Spleen (tissue), 11 donors: ENCODE results near the gene MYEOV. TPM values are rescaled to one million over a fixed set of nuclear protein-coding genes. Genes with fewer than 3 reads are reported as not detected.

Source experiments
- DNase-seq: peaks from one replicate; pipeline ENCODE4 v3.0.0-alpha.2; 2020
- H3K27ac ChIP-seq, 8 donors: fragments of 200-600 bp; sonication (generic) in 7 of 8; 1 replicate in 4 of 8; 2 replicates in 4 of 8; pipeline versions ENCODE4 v1.5.0 to v1.8.0; 2016 to 2021; ENCODE audit warnings: inconsistent platforms in 4 of 8, mild to moderate bottlenecking in 4 of 8, moderate library complexity in 1 of 8
- H3K27me3 ChIP-seq, 7 donors: fragments of 200-600 bp; sonication (generic) in 6 of 7; replicated peaks in 1 of 7; 1 replicate in 4 of 7; 2 replicates in 3 of 7; pipeline versions ENCODE4 v1.5.0 to v1.8.0; 2016 to 2021; ENCODE audit warnings: inconsistent platforms in 3 of 7, mild to moderate bottlenecking in 1 of 7
- H3K36me3 ChIP-seq, 6 donors: fragments of 200-600 bp; sonication (generic) in 5 of 6; 1 replicate in 4 of 6; 2 replicates in 2 of 6; pipeline versions ENCODE4 v1.5.0 to v1.8.0; 2016 to 2021; ENCODE audit warnings: inconsistent platforms in 2 of 6
- H3K4me1 ChIP-seq, 6 donors: fragments of 200-600 bp; sonication (generic) in 5 of 6; 1 replicate in 3 of 6; 2 replicates in 3 of 6; pipeline versions ENCODE4 v1.5.0 to v1.8.0; 2016 to 2021; ENCODE audit warnings: inconsistent platforms in 3 of 6
- H3K4me3 ChIP-seq, 8 donors: fragments of 200-600 bp; sonication (generic) in 7 of 8; 1 replicate in 4 of 8; 2 replicates in 4 of 8; pipeline versions ENCODE4 v1.5.0 to v1.8.0; 2016 to 2021; ENCODE audit warnings: inconsistent platforms in 4 of 8, mild to moderate bottlenecking in 4 of 8, moderate library complexity in 2 of 8
- H3K9me3 ChIP-seq, 8 donors: fragments of 200-600 bp; sonication (generic) in 7 of 8; 1 replicate in 4 of 8; 2 replicates in 4 of 8; pipeline versions ENCODE4 v1.5.0 to v1.8.0; 2016 to 2021; ENCODE audit warnings: inconsistent platforms in 4 of 8
- POLR2A ChIP-seq, 3 donors: fragments of 450-650 bp; IDR thresholded peaks; one replicate each; pipeline ENCODE4 v1.5.1; 2017; ENCODE audit warnings: antibody characterized with exemption in 3 of 3, mild to moderate bottlenecking in 1 of 3
- POLR2AphosphoS5 ChIP-seq, 3 donors: sonication (generic); formaldehyde crosslinking; IDR thresholded peaks; one replicate each; pipeline ENCODE4 v1.5.1; 2017; ENCODE audit warnings: antibody characterized with exemption in 3 of 3
- WGBS, 5 donors: extraction: QIAGEN DNeasy Blood & Tissue Kit in 3 of 5; methylation state at CpG; one replicate each; pipeline versions ENCODE4 v1.1.5 to v1.1.7; 2013 to 2018; 5-methylcytosine and 5-hydroxymethylcytosine counted together
- intact Hi-C: fragments of 100-400 bp; cut with DNase I; formaldehyde crosslinking; loops from one replicate; pipeline ENCODE4 v1.15.0; 2023; ENCODE audit warnings: low total_unique reads
- polyA plus RNA-seq, 3 donors: library from polyadenylated mRNA; stranded (reverse); fragments of 200-250 nt; gene quantifications; one replicate each; pipeline ENCODE4 v1.2.1, GENCODE V29; 2013
- total RNA-seq, 7 donors: library from RNA; depleted of rRNA in 3 of 7; stranded (reverse); fragments of >200 nt in 3 of 7; fragmentation: NEBNext Ultra II Directional in 4 of 7; extraction: Animal tissue kit (Norgen Biotek cat#: 25700) in 4 of 7; gene quantifications; one replicate each; pipeline versions ENCODE4 v1.1.0 to v1.2.1, GENCODE V29; 2016 to 2021
- TF ChIP-seq, protein P1 (sequence below), 11 experiments: fragments of 200-600 bp in 7 of 11; fragments of 450-650 bp in 4 of 11; sonication (generic) in 4 of 11; IDR thresholded peaks in 8 of 11; conservative IDR thresholded peaks in 3 of 11; 1 replicate in 7 of 11; 2 replicates in 4 of 11; pipeline versions ENCODE4 v1.4.0 to v1.8.0; 2016 to 2021; ENCODE audit warnings: antibody characterized with exemption in 11 of 11, inconsistent platforms in 4 of 11, mild to moderate bottlenecking in 1 of 11
- donor health status: healthy with polysubstance abuse.
- donor health status: DM: no; HTN: no; CAD: no; lungs with moderate emphysema.
- donor health status: DM: no; HTN: no; CAD: no.
- donor health status: Bipolar disorder and iron deficiency.
- donor health status: healthy.
- donor health status: DM: no; HTN: no; CAD: no.
- donor health status: DM: yes; HTN: yes; CAD: no.

Gene MYEOV
- total and polyA plus RNA-seq, 10 donors, result 0.06 to 1.4 (median 0.47) TPM; not detected in 2

DNA sequence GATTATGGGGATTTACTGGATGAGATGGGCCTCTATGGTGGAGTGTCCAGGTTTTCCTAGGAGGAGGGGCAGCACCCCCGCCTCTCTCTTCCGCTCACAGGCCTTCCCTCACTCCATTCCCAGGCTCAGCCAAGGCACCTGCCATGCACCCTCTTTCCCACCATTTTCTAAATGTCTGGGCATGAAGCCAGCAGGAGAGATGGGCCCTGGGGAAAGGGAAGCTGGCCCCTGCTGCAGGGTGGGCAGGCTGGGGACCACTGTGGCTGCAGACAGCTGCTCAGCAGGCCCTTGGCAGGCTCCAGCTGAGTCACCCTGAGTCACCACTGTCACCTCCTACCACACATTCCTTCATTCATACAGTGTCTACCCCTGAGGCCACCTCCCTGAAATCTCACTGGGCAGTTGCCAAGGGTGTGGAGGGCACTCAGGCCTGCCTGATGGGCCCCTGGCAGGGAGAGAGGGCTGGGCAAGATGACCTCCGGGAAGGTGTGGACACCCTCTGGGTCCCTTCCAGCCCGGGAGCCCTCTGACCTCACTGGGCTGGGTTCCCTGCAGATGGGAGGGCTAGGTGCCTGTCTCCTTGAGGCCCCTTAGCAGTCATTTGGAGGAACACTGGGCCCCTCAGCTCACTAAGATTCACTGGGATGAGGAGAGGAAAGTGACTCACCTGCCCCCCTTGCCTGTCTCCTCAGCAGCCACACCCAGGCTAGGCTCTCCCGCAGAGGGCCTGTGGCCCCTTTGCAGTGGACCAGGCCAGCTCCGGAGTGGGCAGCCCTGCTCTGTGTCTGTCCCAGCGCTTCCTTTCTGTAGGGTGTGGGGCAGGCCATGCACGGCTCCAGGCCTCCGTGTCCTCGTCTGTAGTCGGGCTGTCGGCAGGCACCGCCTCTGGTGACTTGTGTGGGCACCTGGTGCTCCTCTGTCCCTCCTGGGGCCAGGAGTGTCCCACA lies 7.8 kb downstream of the MYEOV start:
- WGBS, 5 donors, result 79 to 96% (median 90%) methylated on average over 6 to 13 of the region's 13 CpGs
- no peak for DNase-seq

DNA sequence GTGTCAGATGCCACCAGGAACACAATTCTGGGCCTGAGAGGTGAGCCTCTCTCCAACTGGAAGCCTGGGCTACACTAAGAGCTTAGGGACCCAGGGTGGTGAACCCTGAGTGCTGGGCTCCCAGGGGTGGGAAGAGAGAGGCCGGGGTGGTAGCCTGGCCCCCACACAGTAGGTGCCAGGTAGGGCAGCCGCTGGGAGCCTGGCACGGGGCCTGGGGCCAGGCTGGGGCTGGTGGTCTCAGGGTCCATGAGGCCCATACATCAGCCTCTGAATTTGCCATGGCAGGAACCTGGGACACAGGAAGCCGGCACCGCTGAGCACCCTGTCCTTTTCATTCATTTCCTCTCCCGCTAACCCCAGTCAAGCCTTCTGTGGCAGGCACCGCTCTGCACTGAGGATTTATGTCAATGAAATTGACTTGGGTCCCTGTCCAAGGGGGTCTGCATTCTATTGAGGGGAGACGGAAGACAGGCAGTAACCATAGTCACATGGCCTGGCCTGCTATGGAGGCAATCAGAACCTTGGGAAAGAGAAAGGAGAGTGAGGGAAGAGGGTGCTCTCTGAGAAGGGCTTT lies 8.6 kb downstream of the MYEOV start:
- Histone ChIP-seq H3K9me3 (no peaks in the 10 kb centered on the region), H3K36me3 (no peaks in the 10 kb centered on the region), H3K27me3 (no peaks in the 10 kb centered on the region), H3K4me3 (no peak overlapping the region), H3K4me1 (peaks cover 18 to 66% (median 43%) of the 10 kb centered on the region in 6 donors), H3K27ac (no peak overlapping the region)
- 86 to 93% (median 88%) methylated on average over 6 to 8 of the region's 8 CpGs for WGBS, 5 donors
- intact Hi-C loops, result no loop called here
- no peak for DNase-seq
- TF ChIP-seq POLR2AphosphoS5 (IDR thresholded peaks at IDR 0.05) (no peak), POLR2A (IDR thresholded peaks at IDR 0.05) (no peak)
- TF ChIP-seq, protein P1, sequence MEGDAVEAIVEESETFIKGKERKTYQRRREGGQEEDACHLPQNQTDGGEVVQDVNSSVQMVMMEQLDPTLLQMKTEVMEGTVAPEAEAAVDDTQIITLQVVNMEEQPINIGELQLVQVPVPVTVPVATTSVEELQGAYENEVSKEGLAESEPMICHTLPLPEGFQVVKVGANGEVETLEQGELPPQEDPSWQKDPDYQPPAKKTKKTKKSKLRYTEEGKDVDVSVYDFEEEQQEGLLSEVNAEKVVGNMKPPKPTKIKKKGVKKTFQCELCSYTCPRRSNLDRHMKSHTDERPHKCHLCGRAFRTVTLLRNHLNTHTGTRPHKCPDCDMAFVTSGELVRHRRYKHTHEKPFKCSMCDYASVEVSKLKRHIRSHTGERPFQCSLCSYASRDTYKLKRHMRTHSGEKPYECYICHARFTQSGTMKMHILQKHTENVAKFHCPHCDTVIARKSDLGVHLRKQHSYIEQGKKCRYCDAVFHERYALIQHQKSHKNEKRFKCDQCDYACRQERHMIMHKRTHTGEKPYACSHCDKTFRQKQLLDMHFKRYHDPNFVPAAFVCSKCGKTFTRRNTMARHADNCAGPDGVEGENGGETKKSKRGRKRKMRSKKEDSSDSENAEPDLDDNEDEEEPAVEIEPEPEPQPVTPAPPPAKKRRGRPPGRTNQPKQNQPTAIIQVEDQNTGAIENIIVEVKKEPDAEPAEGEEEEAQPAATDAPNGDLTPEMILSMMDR (IDR thresholded peaks at IDR 0.05 in 8 of 11, conservative IDR thresholded peaks at IDR 0.05 in 3 of 11), result no peak

More for the DNA sequence above, 7.8 kb downstream of the MYEOV start:
- intact Hi-C loops, result no loop called here
- Histone ChIP-seq H3K27ac (no peak overlapping the region), H3K36me3 (no peaks in the 10 kb centered on the region), H3K4me3 (no peak overlapping the region), H3K9me3 (peaks cover 0 to 2% (median 0%) of the 10 kb centered on the region in 8 donors), H3K4me1 (peaks cover 26 to 75% (median 51%) of the 10 kb centered on the region in 6 donors), H3K27me3 (no peaks in the 10 kb centered on the region)
- TF ChIP-seq POLR2AphosphoS5 (IDR thresholded peaks at IDR 0.05), result no peak
- TF ChIP-seq, protein P1 (IDR thresholded peaks at IDR 0.05 in 8 of 11, conservative IDR thresholded peaks at IDR 0.05 in 3 of 11), result no peak
- TF ChIP-seq POLR2A (IDR thresholded peaks at IDR 0.05), result no peak

DNA sequence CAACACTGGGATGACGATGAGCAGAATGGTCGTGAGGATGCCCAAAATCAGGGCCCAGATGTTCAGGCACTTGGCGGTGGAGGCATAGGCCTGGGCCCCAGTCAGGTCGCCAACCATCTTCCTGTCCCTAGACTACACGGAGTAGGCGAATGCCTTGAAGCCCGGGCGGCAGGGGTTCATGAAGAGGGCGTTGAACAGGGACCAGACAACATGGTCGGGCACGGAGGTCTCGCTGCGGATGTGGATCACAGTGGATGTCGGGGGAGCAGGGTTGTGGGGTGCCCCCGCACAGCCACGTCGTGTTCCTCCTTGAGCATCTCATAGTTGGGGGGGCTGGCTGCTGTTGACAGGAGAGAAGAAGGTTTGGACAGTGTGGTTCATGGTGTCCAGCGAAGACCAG lies 9.5 kb downstream of the MYEOV start:
- Histone ChIP-seq H3K27me3 (no peaks in the 10 kb centered on the region), H3K27ac (no peak overlapping the region), H3K4me1 (peaks cover 9 to 58% (median 34%) of the 10 kb centered on the region in 6 donors), H3K9me3 (no peaks in the 10 kb centered on the region), H3K4me3 (no peak overlapping the region), H3K36me3 (no peaks in the 10 kb centered on the region)
- 92 to 97% (median 94%) methylated on average over 18 of the region's 18 CpGs for WGBS, 5 donors
- no peak for DNase-seq
- TF ChIP-seq, protein P1 (IDR thresholded peaks at IDR 0.05 in 8 of 11, conservative IDR thresholded peaks at IDR 0.05 in 3 of 11), result no peak
- no peak for TF ChIP-seq POLR2A (IDR thresholded peaks at IDR 0.05)
- no peak for TF ChIP-seq POLR2AphosphoS5 (IDR thresholded peaks at IDR 0.05)
- intact Hi-C loops, result no loop called here

DNA sequence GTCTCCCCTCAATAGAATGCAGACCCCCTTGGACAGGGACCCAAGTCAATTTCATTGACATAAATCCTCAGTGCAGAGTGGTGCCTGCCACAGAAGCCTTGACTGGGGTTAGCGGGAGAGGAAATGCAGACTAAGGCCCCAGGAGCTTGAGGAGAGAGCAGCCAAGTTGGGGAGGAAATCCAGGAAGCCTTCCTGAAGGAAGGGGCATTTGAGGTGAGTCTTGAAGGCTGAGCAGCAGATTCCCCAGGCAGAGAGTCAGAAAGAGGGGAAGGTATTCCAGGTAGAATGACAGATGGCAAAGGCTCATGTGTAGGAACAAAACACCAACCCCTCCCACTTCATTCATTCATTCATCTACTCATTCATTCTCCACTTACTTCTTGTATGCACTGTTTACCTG lies 10.3 kb downstream of the MYEOV start:
- Histone ChIP-seq H3K27ac (no peak overlapping the region), H3K36me3 (no peaks in the 10 kb centered on the region), H3K4me3 (no peak overlapping the region), H3K27me3 (no peaks in the 10 kb centered on the region), H3K4me1 (peaks cover under 1 to 49% (median 25%) of the 10 kb centered on the region in 6 donors), H3K9me3 (no peaks in the 10 kb centered on the region)
- TF ChIP-seq POLR2A (IDR thresholded peaks at IDR 0.05), result no peak
- TF ChIP-seq, protein P1 (IDR thresholded peaks at IDR 0.05 in 8 of 11, conservative IDR thresholded peaks at IDR 0.05 in 3 of 11), result no peak
- TF ChIP-seq POLR2AphosphoS5 (IDR thresholded peaks at IDR 0.05), result no peak
- intact Hi-C loops, result no loop called here
- 48 to 92% (median 77%) methylated on average over 1 of the region's 1 CpG for WGBS, 5 donors
- no peak for DNase-seq
